Activated CD4-positive, alpha-beta T cell treated with anti-CD3 and anti-CD28 coated beads, Interleukin-10, Interleukin-2, amounts not matched to agents 100 ng/mL and 50 ng/mL, durations not matched to agents 16 hours and 8 hours (primary cell): ENCODE data around the gene SLC35B1.
"Not testable (repeated sequence)": the region's sequence is repeated elsewhere in the genome, so short reads cannot be mapped to it uniquely, and the experiment has no call there.

Experiments
- DNase-seq: peaks from one replicate; pipeline ENCODE4 v3.0.0-alpha.2; 2020

SLC35B1 gene

DNA sequence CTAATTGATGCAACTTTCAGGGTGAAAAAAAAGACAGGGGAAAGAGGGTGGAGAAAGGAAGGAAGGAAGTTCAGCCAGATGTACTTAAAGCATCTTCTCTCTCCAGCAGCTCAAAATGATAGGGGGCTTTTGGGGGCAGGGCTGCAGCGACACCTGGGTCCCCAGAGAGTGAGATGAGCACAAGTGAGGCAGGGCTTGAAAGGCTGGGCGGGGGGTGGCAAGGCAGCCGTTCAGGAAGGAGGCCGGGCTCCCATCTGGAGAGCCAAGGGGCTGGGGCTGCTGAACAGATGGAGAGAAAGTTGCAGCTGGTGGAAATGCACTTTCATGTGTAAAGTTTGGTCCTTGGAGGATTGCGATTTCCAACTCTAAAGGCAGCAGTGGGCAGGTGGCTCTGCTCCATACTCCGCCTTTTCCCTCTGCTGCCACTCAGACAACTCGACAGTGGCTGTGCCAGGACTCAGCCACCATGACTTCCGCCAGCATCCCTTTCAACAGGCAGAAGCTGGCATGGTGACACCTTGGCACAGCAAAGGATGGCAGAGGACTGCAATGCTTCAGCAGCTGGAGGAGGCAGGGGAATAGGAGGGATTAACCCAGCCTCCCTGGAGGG is 7.7 kb downstream of the SLC35B1 start:
- no peak for DNase-seq

DNA sequence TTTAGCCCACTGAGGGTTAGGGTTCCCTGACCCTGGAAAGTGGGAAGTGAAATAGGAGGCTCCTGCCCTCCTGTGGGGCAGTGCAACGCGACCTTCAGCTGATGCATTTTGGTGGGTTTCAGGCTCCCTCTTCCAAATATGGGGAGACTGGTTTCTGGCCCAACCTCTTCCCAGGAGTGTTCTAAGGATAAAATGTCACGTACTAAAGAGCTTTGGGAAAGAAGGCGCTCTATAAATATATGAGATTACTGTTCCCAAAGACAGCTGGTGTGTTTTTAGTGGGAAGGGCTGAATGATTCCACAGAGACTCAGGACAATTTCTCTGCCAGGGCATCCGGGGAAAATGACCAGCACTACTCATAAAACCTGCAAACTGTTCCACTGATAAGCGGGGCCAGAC is 9.8 kb downstream of the SLC35B1 start:
- DNase-seq, result no peak

DNA sequence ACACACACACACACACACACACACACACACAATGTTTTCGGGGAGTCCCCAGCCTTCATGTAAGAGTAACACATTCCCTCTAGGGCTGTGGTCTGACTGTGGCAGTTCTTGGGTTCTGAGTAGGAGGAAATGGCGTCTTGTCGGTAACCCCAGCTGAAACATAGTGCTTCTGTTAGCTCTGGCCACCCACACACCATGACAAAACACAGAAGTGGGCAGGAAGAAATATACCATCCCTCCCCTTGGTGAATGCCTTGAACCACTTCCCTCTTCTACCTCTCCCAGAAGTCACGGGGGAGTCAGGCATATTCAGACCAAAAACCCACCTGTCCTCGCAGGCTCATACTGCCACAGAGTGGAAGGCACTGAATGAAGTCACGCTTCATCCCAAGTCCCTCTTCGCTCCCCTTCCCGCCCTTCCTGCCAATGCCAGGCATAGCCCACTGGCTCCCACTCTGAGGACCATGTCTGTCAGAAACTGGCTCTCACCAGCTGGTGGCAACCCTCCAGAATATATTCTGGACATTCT is 11.5 kb downstream of the SLC35B1 start:
- peak; percentile 84 for DNase-seq

GRCh38 chr17:49695698-49696232 is 12.0 kb downstream of the SLC35B1 start:
- DNase-seq, result no peak

DNA sequence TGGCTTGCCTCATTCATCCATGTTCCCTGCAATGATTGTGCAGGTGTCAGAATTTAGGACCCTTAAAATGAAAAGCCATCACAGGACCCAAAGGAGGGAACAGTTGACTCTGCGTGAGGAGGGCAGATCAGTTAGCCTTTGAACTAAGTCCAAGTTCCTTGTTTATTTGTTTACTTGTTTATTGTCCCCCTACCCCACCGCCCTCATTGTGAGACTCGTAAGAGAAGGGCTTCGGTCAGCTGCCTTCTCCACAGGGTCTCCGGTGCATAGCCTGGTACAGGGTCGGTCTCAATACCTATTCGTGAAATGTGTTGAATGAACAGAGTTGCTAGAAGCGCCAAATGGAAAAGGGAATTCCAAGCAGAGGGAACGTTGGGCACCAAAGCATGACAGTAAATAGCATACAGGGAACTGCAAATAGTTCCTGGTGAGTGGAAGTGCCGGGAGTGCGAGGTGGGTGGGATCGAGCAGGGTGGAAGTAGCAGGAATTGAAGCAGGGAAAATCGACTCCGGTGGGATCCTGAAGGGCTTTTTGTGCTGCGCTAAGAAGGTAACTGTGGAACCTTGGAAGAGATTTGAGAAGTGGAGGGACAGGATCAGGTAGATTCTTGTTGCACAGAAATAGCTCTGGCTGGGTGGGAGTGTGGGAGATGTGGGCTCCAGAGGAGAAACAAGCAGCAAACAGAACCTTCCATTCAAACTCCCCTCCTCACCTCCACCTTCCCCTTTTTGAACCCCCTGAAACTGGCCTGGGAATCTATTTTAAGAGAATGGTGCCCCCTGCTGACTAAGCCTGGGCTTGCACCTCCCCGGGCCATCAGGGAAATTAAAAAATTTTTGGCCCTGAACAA is 12.7 kb downstream of the SLC35B1 start:
- peak; percentile 70 for DNase-seq

DNA sequence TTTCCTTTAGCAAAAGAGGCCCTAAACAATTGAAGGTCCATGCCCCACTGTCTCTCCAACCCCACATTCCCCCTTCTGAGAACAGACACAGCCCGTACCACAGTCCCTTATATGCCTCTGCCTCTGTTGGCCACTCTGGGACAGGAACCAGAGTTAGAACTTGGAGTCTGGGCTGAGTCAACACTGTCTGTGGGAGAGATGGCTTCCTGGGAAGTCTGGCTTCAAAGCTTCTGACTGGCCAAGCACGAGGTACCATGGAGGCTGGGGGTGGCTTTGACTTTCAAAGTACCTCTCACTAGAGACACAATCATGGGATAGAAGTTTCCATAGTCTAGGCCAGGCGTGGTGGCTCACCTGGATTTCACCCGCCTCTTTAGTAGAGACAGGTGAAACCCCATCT is 15.0 kb downstream of the SLC35B1 start:
- no peak for DNase-seq

DNA sequence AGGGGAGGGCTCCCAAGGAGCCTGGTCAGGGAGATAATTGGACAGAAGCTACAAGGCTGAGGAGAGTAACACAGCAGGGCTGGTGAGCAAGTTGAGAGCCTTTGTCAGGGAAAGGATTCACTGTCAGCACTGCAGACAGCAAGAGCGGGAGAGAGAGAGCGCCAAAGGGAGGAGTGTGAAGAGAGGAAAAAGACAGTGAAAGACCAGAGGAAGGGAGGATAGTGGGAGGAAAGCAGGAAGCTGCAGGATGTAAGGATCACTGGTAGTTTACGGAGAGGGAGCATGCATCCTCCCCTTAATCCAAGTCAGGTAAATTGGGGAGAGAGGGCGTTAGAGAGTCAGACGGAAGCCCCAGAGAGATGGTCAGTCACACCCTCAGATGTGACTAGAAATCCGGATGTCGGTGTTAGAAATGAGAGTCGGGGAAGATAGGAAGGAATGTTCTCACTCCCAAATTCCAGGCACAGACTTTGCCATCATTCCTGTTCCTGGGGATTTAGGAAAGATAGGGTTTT is 16.0 kb downstream of the SLC35B1 start:
- no peak for DNase-seq

GRCh38 chr17:49691086-49691676 is 16.6 kb downstream of the SLC35B1 start:
- DNase-seq, result no peak

GRCh38 chr17:49690256-49690655 is 17.5 kb downstream of the SLC35B1 start:
- DNase-seq, result no peak

- DNase-seq, result no peak
These were observed 18.9 kb downstream of the SLC35B1 start for GRCh38 chr17:49688848-49689247.

DNA sequence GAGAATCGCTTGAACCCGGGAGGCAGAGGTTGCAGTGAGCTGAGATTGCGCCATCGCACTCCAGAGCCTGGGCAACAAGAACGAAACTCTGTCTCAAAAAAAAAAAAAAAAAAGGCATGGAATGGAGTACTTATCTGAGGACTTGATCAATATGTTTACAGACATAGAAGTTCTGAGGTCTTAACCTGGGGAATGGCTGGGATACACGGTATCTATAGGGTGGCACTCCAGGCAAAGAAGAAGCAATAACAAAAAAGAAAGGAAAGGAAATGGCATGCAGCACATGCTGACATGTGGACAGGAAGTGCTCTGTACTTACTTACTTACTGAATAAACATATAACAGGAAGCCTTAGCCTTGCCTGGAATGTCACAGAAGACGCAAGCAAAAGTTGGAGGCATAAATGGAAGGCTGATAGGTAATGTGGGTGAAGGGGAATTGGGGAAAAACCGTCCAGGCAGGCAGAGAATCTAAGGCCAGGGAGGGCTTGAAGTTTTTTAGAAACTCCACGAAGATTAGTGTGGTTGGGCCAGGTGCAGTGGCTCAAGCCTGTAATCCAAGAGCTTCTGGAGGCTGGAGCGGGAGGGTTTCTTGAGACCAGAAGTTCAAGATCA is 19.8 kb downstream of the SLC35B1 start:
- peak; percentile 26 for DNase-seq

DNA sequence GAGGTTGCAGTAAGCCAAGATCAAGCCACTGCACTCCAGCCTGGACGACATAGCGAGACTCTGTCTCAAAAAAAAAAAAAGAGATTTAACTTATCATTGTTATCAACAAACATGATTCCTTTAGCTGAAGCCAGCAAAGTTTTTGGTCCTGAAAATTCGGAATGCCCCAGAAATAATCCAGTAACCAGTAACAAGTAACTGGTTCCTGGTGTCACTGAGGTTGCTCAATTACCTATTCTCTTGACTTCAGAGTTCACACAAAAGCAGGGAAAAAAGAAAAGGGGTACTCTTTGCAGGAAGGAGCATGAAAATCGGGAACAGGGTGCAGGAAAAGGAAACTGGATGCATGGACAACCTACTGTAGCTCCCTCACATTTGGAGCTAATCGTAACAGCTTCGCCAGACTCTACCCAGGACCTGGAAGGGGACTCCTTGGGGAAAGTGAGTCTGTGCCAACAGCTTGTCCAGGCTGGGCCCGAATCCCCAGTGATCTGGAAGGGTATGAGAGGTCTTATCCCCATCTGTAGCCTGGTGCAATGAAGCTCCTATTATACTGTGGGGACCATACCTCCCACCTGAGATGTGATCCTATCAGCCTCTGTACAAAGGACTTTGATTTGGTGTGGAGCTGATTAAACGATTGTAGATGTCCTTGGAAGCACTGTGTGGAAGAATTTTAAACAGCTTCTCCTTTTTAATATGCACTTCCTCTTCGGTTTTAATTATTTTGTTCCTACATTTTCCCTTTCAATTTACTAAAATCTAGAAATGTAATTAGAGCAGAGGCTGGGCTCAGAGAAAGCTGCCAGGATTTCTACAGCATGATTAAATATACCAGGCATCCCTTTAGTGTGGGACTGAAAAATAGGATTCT is 26.4 kb downstream of the SLC35B1 start:
- DNase-seq, result no peak

DNA sequence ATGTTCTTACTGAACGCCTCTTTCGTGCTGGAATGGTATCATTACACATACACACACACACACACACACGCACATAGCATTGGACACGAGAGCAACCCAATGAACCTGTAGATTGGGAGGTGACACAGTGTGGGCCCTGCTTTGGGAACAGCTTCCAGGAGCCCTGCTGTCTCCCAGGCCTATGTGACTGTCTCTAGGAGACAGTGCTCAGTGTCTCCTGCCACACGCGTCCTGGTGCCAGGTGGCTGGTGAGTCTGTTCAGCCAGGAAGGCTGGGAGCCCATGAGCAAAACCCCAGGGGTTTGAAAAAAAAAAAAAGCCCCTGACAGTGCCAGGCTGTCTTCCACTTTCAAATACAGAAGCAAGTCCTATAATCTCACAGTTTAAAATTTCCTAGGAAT is 27.4 kb downstream of the SLC35B1 start:
- DNase-seq, result no peak

GRCh38 chr17:49677933-49678847 is 29.6 kb downstream of the SLC35B1 start, which contains the start of gene SPOP:
Gene SPOP (minus strand): TSS chr17:49678097. CDS start chr17:49622810, 55,287 bp downstream.
- DNase-seq, result peak; percentile 99

DNA sequence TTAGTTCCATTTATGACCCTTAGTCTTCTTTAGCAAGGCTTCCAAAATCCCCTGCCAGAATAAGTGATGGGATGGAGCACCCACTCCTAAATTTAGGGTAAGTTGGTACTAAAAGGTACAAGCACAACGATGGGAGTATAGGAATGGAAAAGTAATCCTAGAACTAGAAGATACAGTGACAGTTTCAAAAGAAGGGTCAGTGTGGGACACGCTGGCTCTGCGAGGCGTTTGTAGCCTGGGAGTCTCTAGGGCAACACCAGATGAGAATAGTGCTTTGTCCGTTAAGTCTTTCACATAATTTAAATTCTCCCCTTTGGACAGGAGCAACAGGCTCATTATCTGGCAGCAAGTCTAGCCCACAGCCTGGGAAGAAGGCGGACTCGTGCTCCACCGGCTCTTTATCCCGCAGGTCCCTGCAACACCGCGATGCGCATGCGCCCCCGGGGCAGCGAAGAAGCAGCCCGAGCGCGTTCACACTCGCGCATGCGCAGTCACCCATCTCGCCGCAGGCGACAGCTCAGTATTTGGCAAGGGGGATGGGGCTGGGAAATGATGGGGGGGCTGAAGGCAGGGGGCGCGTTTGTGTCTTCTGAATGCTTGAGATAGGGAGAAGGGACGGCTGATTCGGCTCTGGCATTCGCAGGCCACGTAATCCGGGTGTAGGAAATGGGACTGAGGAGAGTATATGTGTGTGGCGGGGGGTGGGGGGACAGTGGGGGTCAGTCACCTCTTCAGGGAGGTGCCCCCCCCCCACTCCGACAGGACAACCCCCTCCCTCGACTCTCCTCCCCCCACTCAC is 30.4 kb downstream of the SLC35B1 start:
- DNase-seq, result peak; percentile 98

GRCh38 chr17:49676276-49676868 is 31.4 kb downstream of the SLC35B1 start:
- DNase-seq, result peak; percentile 79

DNA sequence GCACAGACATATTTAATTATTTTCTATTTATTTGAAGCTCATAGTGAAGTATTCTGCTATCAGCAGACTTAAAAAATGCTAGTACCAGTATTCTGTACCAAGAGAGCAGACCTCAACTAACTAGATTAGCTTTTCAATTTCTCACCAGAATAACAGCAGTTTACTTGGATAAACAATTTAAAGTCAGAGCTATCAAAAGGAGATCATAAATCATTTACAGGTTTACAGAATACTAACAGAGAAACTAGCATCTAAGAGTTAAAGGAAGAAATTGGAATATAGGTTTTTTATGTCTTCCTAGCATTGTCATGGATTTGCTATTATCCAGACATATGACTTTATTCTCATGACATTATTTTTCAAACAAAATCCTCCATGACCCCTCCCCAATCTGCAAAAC is 33.3 kb downstream of the SLC35B1 start:
- no peak for DNase-seq

GRCh38 chr17:49673679-49674078 is 34.1 kb downstream of the SLC35B1 start:
- DNase-seq, result not testable (repeated sequence)

GRCh38 chr17:49670641-49671040 is 37.1 kb downstream of the SLC35B1 start:
- DNase-seq, result no peak
